GM18505 (cell line): ENCODE data around the gene ZNF784.

ENCODE experiments used
- ATAC-seq: cut with Tn5 transposase; IDR thresholded peaks from one replicate; pipeline ENCODE4 v1.9.1; 2021; ENCODE audit not compliant: unreplicated experiment
- POLR2A ChIP-seq: IDR thresholded peaks from 4 replicates; pipeline ENCODE4 v1.6.1; 2011; ENCODE audit warnings: borderline replicate concordance; ENCODE audit not compliant: insufficient read depth, insufficient read length; ENCODE audit errors: extremely low read depth

Gene ZNF784, protein sequence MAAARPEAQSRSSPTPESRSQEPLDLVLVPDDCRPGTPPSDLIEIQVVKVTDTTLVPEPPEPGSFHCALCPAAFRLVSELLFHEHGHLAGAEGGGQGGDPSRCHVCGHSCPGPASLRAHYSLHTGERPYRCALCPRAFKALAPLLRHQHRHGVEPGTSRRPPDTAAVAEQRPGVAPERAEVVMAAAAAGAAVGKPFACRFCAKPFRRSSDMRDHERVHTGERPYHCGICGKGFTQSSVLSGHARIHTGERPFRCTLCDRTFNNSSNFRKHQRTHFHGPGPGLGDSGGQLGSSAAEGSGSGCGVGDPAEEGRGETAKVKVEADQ

DNA sequence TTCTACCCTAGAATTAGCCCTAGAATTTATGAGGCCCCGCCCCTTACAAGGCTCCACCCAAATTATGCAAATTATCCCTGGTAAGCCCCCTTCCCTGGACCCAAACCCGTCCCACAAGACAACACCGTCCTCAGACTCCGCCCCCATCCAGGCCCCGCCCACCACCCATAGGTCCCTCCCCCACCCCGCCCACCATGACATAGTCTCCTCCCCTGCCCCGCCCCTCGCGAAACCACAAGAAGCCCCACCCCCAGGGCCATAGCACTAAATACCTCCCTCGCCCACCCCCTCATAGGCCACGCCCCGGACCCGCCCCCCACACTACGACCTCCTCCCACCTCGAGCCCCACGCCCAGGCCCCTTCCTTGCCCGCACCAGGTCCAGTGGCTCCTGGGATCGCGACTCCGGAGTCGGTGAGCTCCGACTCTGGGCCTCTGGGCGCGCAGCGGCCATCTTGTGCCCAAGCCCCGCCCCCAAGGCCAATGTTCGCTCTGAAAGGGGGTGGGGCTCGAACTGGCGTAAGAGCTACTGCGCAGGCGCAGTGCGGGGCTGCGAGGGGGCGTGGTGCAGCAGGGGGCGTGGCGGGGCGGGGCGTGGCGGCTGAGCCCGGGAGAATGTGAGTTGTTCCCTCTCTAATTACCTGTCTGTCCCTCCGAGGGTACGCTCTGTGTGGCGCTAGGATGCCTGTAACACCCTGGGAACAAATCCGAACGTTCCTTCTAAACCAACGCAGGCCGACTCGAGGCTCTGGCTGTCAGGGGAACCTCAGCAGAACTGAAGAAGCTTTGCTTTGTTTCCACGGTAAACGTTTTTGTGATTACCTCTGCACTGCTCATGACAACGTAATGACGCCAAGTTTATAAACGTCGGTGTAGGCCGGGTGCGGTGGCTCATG is at the start of gene ZNF784:
Gene ZNF784 (minus strand): TSS at position 458 of the 895 bp plus-strand sequence. CDS start 5 bp downstream, at position 453.
- peak; percentile 71 for ATAC-seq
- peak; percentile 83 for TF ChIP-seq POLR2A

DNA sequence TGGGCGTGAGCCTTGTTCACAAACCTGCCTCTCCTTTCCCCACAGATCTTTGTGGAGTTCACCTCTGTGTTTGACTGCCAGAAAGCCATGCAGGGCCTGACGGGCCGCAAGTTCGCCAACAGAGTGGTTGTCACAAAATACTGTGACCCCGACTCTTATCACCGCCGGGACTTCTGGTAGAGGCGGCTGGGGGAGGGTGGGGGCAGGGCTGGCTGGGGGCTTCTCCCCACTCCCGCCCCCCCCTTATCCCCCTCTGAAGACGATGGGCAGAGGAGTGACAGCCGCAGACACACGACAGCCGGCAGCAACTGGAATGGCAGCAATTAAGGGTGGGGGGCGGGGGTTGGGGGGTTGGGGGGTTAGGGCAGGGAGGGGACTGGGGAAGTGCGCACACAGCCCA is 49.5 kb upstream of the ZNF784 start:
- no peak for ATAC-seq
- TF ChIP-seq POLR2A: no peak

DNA sequence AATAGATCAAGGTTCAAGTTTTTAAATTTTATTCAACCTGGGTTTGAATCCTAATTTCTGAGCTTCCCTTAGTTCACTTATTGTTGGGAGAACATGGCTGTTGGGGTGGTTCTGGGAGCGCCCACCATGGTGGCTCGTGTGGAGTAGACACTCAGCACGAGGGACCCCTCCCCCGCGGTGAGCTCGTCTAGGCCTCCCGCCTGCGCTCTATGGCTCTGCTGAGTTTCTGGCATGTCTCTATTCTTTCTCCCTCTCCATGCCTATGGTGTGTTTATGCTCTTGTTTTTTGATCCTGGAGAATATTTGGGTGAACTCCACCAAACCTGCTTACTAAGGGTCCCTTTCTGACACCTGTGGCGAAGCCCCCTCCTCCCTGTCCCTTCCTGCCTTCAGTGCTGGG is 49.1 kb upstream of the ZNF784 start:
- ATAC-seq: no peak
- no peak for TF ChIP-seq POLR2A

DNA sequence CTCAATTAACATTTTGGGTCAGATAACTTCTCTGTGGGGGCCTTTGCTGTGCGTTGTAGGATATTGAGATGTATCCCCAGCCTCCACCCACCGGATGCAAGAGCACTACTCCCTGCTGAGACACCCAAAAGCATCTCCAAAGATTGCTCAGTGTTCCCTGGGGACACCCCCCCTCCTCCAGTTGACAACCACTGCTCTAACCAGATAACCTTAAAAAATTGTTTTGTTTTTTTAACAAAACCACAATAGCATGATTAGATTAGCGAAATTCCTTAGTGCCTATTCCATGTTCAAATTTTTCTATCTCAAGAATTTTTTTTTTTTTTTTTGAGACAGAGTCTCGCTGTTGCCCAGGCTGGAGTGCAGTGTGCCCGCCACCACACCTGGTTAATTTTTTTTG is 48.1 kb upstream of the ZNF784 start:
- ATAC-seq: no peak
- TF ChIP-seq POLR2A: no peak

DNA sequence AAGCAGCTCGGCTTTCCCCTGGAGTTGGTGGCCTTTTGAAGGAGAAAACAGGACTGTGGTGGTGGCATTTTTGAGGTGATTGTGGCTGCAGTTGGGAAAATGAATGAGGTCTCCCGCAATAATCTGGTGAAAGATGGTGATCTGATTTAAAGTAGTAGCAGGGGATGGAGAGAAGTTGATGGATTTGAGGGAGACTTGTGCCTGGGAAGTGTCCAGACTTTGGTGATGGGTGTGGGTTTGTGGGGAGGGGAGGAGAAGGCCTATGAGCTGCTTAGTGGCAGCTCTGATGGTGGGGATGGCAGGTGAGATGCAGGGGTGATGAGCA is 46.6 kb upstream of the ZNF784 start:
- ATAC-seq: no peak
- TF ChIP-seq POLR2A: no peak

DNA sequence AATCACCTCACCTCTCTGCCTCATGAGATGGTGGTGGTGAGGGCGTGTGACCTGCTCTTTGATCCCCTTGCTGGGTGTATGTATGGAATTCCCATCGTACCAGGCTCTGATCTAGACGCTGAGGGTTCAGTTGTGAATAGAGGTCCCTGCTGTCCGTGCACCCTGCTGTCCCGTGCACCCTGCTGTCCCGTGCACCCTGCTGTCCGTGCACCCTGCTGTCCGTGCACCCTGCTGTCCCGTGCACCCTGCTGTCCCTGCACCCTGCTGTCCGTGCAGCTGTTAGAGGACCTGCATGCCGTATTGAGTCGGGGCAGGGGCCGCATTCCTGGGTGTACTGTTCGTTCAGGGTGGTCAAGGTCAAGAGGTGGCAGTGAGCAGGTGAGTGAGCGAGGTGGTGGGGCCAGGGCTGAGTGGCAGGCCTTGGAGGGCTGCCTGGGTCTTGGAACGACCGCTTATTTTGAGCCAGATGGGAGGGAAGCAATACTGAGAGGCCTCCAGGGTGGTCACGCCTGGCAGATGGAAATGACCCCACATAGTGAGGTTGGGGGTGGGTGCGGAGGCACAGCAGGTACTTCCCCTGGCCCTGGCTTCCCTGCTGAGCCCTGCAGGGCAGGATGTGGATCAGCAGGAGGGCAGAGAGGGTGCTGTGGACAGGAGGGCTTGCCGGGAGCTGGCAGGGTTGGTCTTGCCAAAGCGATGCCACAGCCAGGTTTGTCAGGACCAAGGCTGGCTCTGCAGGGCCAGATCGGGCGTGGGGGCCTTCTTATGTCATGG is 46.1 kb upstream of the ZNF784 start:
- TF ChIP-seq POLR2A: no peak
- ATAC-seq: no peak

DNA sequence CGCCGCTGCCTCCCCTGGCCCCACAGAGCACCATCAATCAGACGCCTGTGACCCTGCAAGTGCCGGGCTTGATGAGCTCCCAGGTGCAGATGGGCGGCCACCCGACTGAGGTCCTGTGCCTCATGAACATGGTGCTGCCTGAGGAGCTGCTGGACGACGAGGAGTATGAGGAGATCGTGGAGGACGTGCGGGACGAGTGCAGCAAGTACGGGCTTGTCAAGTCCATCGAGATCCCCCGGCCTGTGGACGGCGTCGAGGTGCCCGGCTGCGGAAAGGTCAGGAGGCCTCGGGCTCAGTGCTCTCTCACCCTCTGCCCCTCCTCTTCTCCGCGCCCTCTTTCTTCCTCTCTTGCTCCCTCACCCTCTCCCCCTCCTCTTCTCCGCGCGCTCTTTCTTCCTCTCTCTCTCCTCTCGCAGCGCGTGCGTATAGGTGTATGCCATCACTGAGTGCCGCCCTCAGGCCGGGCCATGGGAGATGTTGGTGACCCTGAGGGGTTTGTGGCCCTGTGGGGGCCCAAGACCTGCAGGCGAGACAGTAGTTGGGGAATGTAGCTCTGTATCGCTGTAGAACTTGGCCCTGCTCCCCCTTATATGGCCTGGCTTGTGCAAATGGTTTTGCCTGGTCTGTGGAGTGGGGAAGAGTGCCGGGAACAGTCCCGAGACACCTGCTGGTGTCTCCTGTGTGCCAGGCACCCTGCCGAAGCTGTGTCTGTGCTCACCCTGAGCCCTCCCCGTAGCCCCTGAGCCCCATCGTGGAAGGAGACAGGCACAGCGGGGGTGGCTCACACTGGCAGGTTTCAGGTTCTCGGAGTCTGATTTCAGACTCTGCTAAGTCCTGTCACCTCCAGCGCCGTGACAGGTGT is 45.3 kb upstream of the ZNF784 start:
- no peak for TF ChIP-seq POLR2A
- ATAC-seq: no peak

DNA sequence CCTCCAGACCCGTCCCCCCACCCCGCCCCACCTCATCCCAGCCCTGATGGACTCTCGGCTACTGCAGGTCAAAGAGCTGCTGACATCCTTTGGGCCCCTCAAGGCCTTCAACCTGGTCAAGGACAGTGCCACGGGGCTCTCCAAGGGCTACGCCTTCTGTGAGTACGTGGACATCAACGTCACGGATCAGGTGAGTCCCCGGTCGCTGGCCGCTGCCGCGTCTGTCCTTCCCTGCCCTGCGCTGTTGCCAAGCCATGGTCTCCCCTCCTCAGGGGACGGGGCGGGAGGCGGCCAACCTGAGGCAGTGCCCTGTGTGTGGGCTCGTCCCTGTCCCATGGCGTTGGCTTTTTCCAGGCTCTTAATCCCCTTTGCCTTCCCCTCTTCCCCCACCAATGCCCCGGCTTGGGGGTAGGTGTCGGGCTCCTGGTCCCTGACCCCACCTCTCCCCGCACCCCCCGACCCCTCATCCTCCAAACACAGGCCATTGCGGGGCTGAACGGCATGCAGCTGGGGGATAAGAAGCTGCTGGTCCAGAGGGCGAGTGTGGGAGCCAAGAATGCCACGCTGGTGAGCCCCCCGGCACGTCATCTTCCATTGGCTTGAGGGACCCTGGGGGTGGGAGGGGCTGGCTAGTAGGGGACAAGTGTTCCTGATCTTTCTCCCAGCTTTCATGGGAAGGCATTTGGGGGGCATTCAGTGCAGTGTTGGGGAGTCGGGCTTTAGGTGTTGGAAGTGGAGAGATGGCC is 44.4 kb upstream of the ZNF784 start:
- no peak for ATAC-seq
- TF ChIP-seq POLR2A: no peak

DNA sequence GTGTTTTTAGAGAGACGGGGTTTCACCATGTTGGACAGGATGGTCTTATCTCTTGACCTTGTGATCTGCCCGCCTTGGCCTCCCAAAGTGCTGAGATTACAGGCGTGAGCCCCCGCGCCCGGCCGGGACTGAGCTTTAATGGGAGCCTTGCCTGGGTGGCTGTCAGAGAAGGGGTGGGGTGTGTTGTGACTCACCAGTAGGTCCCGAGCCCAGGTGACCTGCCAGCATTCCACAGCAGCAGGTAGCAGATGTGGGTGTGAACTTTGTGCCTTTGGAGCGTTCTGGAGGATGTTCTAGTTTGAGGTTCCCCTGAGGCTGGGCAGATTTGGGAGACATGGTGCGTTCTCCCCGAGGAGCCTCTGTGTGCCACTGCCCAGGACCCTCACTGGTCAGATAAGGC is 43.6 kb upstream of the ZNF784 start:
- no peak for TF ChIP-seq POLR2A
- ATAC-seq: no peak

DNA sequence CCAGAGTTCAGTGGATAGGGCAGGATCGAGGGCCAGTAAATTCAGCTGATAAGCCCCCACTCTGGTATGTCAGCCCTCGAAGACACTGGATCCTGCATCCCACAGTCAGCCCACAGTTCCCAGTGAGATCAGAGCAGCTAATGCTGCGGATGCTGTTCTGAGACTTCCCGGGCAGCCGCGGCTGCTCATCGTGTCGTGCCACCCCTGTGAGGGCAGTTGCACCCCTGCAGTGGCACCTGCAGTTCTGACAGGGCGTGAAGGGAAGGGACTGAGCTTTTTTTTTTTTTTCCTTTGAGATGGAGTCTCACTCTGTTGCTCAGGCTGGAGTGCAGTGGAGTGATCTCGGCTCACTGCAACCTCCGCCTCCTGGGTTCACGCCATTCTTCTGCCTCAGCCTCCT is 43.1 kb upstream of the ZNF784 start:
- ATAC-seq: no peak

DNA sequence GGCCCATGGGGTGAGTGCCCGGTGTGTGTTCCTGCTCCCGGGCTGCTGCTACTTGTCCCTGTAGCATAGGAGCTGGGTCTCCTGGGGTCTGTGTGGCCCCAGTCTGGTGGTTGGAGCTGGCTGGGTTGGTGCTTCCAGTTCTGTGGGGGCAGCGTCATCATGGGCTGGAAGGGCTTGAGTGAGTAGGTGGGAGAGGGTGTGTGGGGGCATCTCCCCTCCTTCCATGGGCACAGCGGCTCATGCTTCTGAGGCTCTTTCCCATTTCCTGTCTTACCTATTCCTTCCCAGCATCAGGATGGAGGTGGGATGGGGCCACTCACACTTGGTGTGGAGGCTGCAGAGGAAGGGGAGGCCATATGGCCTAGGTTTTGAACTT is 42.6 kb upstream of the ZNF784 start:
- no peak for ATAC-seq
- no peak for TF ChIP-seq POLR2A

More for the DNA sequence above, 43.1 kb upstream of the ZNF784 start:
- no peak for TF ChIP-seq POLR2A

DNA sequence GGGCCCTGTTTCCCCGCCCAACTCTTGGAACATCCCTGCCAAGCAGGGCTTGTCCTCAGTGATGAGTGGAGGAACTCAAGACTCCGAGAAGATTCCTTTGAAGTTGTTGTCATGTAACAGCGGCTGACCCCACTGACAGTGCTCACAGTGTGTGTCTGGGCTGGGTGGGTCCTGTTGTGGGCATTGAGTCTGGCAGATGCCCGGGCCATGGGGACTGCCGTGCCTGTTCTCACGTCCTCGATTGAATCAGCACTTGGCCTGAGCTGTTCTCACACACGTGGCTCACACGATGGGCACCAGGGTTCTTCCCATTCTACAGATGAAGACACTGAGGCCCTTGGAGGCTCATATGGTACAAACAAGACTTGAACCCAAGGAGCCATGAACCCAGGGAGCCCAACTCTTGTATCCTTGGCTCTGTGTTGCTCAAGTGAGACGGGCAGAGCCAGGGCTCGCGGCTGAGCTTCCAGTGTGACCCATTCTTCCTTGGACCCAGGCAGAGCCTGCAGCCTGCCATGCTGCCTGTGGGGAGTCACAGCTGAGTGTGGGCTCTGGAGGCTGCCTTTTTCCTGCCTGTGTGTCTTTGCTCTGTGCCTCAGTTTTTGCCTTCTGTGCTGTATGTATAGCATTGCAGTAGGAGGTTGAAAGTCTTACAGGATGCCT is 42.1 kb upstream of the ZNF784 start:
- ATAC-seq: no peak
- no peak for TF ChIP-seq POLR2A

DNA sequence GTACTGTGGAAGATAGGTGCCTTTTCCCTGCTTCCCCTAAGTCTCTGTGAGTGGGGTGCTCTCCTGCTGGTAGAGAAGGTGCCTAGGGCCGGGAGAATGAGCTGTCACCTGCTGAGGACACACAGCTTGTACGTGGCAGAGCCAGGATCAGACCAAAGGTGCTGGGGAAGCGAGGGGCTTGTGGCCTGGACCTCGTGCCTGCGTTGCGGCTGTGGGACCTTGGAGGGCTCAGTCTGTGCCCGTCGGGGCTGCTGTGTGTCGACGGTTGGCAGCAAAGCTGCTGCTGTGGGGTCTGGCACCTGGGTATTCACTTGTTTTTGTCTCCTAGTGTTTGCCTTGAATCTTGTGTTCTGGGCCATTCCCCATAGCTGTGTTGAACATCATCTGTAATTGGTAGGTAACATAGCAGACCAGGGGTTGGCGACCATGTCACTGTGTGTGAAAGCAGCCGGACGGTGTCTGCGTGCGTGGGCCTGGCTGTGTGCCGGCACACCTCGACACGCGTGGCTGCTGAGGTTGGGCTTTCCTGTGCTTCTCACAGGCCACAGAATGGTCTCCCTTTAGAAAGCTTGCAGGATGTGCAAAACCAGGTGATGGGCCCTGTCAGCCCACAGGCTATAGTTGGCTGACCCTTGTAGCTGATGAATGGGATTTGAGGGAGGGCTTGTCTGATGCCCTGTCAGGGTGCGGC is 39.6 kb upstream of the ZNF784 start:
- no peak for ATAC-seq
- TF ChIP-seq POLR2A: no peak
